COLO829 (cell line): ENCODE data around the gene SMYD3.

Experiments
- DNase-seq: peaks from one replicate; pipeline ENCODE4 v3.0.0; 2012; ENCODE audit warnings: low spot score

The SMYD3 gene

DNA sequence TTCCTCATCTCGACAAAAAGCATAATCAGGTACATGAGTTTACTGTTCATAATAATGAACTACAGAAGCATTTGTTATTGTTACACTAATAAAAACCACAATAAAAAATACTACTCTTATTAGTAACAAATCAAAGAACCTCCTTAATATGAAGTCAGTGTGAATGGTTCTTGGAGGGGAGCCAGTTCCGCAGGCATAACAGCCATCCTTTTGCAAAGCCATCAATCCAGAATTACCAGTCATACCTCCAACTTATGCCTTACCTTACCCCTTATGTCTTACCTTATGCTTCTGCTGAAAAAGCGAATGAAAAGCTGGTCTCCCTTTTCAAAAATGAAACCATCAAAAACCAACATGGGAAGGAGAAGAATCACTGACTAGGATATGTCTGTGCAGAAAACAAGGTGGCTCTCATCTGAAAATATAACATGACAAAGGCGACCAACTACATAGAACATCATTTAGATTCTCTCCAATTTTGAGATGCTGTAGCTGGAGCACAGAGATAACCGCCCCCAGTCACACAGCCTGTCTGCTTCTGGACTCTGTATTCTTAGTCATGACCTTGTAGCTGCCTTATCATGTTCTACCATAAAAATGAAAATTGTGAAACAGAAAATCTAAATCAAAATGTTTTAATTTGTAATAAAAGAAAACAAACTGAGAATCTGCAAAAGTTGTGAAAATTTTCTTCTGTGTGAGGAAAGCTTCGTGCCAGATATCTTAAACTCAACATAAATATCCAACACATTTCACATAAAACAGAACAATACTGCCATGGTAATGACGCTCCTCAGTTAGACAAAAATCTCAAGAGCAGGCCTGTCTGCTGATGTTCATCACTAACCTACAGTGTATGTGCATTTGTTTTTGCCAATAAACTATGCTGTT is 438.2 kb downstream of the SMYD3 start:
- no peak for DNase-seq

DNA sequence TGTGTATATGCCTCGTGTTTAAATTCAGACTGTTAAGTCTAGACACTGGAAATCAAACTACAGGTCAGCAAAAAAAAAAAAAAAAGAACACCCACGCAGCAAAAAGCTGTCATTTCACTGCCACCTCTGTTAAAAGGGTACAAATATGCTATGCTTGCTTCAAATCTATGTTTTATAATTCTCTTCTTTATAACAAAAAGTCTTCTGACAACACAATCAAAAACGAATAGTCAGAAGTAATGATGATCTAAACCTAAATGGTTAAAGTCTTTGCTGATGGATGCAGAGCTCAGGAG is 438.9 kb downstream of the SMYD3 start:
- DNase-seq = no peak

DNA sequence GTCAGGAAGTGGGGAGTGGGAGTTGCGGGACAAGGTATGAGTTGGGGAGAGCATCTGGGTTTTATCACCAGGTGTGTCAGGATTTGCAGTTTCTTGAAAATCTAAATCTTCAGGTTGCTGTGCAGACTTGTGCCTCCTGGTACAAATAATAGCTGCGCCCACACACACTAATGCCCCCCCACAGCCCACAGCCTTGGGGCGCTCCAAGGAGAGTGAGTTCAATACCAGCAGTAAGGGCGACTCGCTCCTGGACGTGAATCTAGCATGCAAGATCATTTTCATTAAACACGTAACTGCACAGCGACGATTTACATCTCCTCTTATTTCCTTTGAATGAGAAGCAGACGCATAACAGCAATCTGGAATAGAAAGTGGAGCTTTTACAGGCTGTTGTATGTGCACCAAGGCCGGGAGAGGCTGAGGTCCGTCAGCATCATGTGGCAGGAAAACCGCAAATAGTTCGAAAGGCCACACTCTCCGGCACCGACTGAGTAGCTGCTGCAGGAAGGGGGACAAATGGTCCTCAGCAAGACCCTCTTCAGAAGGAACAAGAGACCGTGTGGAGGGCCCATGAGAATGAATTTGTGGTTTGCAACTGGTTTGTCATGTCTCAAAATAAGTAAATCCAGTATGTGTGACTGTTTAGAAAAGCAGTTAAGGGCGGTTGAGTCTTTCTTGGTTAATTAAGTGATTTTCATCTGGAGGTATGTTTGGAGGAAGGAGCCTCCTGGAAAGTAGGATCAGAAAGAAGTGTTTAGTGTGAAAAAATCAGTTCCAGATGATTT is 439.5 kb downstream of the SMYD3 start:
- DNase-seq = no peak

DNA sequence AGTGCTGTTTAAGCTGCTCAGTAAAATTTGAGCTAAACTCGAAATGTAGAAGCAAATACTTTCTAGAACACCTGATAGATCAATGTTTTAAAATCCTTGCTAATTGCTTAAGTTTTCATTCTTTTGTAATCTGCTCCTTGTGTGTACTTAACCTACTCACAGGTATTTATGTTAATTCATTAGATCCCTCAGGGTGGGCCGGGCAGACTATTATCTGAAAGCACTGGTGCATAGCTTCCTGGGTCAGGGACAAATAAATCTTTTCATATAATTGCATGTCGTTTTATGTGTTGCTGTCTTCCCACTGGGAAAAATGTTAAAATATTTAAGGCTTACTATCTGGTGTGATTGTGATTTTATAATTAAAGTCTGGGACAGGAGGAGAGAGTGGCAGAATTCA is 440.5 kb downstream of the SMYD3 start:
- DNase-seq = no peak

DNA sequence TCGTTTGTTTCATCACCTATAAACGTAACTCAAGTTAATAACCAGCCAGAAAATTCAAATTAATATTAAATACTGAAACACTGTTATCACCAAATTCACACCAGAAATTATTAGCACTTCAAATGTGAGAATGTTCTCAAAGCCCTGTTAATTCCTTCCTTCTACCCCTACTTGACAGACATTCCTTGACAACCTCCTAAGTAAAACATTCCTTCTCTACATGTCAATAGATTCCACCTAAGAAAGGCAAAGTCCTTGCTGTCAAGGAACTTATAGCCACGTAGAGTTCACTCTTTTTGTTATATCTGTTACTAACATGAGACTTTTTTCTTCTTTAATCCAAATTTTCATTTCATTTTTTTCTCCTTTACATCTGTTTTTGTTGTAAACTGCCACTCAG is 441.5 kb downstream of the SMYD3 start:
- DNase-seq = no peak

DNA sequence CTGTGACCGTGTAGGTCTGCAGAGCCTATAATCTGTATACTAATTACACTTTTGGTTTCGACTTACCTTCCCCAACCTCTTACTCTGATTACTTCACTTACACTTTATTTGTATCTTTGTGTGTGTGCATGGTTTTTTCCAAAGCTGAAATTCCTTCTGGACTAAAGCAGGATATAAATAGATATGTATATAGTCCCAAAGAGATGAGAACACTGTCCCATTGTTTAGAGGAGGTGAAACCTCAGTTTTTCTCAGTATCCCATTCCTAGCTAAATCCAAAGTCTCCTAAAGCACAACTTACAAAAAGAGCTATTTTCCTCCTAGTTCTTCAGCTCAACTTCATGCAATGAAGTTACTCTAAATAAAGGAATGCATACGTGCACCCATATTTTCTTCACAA is 442.2 kb downstream of the SMYD3 start:
- peak; percentile 59 for DNase-seq

DNA sequence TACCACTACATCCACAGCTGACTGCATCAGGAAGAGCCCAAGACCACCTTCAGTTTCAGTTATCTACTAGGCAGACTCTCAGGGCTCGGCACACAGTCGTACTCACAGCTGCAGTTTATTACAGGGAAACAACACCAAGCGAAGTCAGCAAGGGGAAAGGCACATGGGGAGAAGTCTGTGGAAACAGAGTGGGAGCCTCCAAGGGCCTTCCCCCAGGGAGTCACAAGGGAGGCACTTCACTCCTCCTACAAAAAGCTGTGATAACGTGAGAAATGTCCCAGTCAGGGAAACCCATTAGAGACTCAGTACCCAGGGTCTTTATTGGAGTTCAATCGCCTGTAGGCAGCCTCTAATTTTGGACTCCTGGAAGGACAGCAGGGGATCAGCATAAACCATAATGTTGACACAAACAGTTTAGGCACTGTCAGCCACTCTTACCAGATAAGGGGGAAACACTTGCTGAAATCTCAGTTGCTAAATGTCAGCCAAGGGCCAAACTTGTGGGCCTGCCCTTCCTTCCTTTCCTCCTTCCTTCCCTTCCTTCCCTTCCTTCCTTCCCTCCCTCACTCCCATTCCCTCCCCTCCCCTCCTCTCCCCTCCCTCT is 444.0 kb downstream of the SMYD3 start:
- no peak for DNase-seq

DNA sequence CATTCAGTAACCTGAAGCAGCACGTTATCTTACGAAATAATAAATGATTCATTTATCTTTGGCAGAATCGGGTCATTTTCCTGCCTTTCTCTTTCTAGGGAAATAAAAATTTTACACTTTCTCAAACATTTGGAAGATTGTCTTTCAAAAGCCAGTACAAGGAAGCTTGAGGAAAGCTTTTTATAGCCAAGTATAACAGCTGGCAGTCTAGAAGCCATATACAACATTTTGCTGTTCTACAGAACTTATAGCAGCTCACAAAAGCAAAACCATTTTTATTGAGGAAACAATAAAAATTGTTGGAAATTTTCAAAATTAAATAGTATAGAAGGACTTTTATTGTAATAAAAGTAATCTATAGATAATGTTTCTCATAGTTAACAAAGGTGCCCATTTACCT is 448.6 kb downstream of the SMYD3 start:
- DNase-seq = no peak

DNA sequence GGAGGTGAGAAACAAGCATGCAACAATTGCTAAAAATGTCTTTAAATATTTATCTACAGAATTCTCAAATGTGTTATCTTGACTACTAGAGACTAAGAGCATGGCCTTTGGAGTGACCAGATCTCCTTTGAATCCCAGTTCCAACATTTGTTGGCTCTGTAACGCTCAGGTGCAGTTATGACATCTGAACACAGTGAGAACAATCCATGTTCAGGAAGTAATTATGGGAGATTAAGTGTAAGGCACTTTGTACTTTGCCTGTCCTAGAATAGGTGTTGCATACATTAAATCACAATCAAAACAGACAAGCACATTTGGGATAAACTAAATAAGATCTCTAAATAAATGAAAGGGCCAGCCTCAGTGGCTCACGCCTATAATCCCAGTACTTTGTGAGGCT is 454.5 kb downstream of the SMYD3 start:
- no peak for DNase-seq

DNA sequence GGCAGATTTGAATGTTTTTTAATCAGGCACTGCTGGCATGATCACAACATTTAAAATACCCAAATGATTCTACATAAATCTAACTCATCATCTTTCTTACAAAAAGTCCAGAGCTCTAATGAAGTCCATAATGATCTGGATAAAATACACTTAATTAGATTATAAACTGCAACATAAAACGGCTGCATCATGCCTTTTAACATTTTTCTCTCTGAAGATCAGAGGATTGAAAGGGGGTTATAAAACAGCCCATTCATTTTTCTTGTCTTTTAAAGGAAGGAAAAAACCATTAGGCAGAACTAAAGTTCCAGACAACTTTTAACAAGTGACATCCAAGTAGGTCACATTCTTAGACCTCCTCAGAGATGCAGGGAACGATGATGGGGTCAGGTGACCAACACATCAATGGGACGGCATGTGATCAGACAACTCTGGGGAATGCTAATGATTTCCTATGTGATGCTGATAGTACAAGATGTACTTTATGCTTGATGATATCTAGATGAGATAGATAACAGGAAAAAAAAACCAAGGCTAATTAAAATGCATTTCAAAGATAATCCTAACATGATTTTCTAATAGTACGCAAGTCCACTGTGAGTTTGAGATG is 455.1 kb downstream of the SMYD3 start:
- DNase-seq = peak; percentile 60

DNA sequence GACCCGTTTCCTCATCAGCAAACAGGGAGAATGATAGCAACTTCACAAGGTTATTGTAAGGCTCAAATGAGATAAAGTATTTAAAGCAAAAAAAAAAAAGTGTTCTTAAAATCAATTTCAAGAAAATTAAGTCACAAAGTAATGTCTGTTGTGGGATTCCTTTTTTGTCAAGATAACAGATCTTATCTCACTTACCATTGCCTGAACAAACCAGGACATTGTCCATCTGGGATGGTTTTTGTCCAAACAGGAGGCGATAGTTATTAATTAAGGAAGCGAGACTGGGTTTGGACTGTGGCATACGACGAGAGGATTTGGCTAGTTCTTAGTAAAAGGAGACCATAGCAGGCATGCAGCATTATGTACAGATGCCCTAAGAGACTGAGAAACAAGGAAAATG is 458.4 kb downstream of the SMYD3 start:
- DNase-seq = no peak

DNA sequence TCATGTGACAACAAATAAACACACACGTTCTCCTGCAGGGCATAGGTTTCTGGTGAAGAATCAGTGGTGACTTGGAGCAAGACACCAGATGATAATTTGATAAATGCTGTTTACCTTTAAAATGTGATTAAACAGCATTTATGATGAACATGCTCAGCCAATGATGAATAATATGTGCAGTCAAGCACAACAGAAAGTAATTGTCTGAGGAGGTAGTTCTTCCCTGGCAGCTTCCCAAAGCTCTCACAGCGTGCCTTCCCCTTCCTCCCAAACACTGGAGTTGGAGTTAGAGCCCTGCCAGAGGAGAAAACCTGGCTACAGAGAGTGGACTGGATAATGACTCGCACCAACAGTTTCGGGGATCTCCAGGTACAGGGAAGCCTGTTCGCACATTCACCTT is 463.5 kb downstream of the SMYD3 start:
- DNase-seq = no peak

DNA sequence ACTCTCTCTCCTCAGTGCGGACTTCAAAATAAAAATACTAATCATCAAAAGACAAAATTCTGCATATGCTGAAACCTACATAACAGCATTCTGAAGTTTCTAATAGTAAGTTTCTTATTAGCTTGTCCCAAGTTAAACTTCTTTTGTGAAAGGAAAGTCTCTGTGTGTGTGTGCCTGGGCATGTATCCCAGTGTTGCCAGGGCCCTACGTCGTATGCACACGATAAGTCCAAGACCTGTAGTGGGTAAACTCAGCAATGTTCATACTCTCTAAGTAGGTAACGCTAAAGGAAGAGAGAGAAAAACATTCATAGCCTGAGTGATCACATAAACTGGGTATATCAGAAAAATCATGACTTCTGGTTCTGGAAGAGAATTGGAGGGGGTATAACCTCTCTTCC is 465.7 kb downstream of the SMYD3 start:
- no peak for DNase-seq

DNA sequence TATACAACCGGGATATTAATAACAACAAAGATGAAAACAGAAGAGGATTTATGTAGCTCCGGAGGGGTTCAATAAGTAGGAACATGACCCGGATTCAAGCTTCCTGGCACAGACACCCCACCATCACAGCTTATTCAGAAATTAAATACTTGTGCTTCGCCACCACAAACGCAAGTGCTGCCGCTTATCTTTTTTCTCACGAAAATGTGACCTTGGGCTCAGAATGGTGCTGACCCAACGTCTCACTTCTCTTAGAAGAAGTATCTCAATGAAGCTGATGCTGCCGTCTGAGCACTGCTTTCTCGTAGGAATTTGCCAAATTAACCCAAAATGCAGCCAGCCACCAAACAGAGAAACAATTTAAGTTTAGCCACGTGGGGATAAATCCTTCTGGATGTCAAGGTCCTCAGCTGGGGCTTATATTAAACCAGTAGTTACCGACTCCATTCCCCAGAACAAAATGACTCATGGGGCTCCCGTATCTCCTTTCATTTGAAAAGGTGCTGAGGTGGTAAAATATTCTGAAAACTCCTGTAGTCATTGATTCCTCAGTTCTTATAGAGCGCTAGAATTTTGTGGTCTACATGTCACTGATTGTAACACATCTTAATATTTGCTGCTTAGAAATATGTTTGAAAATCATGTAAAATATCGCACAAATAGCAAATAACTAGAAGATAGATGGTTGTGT is 466.7 kb downstream of the SMYD3 start:
- no peak for DNase-seq

DNA sequence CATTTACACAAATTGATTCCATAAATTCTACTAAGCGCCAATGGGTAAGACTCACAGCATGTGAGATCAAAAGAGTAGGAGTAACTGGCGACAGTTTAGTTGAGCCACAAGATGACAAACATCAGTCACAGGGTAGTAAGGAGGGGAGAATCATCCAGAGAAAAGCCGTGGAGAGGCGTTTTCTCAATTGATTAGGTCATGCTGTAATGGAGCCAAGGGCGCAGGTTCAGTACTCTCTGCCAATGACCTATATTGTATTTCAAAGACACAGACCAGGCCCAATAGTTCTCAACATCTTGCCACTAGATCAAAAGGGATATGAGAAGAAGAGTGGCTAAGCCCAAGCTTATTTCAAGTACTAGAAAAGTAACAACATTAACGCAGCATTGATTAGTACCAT is 467.5 kb downstream of the SMYD3 start:
- no peak for DNase-seq

DNA sequence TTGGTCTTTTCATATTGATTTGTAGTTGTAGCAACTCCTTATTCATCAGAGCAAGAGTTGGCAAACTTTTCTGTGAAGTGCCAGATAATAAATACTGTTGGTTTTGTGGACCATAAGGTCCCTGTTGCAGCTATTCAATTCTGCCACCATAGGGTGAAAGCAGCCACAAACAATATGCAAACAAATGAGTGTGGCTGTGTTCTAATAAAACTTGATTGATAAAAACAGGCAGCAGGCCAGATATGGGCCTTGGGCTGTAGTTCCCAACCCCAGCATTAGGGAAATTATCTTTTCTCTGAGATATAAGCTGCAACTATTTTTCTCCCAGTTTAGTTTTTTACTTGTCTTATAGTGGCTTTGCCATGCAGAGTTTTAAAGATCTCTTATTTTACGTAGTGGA is 469.2 kb downstream of the SMYD3 start:
- DNase-seq = no peak

DNA sequence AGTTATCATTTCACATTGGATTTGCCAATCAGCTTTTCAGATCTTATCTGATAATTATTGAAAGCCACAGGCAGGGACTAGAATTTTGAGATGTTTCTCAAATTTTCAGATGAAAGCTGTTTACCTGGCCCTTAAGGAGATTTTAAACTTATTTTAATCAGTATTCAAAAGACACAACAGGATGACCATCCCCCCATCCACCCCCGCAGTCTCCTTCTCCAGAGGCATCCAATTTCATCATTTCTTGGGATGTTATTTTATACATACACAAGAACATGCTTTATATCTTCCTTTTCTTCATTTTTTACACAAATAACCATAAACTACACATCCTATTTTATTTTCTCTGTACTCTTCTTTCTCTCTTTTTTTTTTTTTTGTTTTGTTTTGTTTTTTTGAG is 470.9 kb downstream of the SMYD3 start:
- DNase-seq = no peak

DNA sequence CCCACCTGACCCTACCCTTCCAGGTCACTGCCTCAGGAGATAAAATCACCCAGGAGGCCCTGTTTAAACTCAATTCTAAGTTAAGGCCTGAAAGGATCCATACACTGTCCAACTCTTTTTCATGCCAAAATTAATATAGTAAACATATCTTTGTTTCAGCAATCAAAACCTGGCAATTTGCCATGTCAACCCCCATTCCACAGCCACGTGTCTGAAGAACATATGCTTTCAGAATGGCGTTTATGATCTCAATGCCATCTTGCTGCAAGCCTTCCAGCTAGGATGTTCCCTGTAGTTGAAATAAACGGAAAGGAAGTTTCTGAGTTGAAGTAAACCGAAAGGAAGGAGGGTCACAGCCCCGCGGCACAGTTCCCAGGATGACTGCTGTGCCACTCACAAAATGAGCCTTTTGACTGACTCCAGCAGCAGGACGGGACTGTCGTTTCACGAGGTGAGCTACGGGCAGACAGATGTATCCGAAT is 472.0 kb downstream of the SMYD3 start:
- DNase-seq = no peak

DNA sequence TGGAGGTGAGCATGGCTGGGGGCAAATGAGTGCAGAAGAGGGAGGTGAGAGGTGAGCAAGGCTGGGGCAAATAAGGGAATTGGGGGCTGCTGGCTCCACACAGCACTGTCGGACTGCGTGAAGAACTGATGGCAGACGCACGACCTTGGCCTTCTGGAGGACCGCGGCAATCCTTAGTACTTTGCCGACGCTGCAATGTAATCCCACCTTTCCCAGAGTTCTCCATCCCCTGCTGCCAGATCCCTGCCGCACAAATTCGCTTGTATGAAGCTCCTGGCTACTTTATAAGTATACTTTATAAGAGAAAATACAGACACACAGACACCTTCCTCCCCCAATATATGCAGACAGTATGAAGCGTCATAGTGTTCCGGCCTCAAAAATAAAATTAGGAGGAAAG is 472.4 kb downstream of the SMYD3 start:
- DNase-seq = no peak

DNA sequence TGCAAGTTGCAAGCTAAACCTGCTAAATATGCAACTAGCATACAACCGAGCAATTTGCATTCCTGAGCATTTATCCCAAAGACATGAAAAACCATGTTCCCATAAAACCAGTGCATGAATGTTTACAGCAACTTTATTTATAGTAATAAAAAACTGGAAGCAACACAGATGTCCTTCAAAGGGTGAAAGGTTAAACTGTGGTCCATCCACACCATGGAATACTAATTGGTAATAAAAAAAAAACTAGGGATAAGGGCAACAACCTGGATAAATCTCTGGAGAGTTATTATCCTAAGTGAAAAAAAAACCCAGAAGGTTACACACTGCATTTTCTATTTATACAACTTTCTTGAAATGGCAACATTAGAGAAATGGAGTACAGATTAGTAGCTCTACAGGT is 474.1 kb downstream of the SMYD3 start:
- DNase-seq = no peak

DNA sequence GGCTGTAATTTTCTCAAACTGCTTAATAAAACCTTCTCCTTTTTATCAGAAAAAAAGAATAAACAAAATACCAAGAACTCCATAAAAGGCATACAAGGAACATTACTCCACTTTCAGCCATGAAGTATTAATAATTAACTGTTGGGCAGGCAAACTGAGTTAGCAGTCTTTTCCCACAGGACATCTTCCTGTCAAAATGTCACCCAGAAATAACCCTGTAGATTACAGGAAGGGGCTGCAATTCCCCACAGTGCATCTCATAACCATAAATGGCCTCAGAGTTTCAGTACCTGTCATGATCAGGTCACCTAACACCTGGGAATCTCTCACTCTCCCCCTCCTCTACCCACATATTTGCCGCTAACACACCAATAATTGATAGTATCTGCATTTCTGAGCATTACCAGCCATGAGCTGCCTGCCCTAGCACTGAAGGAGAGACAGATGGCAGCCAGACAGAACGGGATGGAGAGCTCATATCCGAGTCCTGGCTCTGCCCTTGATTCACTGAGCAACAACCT is 475.0 kb downstream of the SMYD3 start:
- no peak for DNase-seq

DNA sequence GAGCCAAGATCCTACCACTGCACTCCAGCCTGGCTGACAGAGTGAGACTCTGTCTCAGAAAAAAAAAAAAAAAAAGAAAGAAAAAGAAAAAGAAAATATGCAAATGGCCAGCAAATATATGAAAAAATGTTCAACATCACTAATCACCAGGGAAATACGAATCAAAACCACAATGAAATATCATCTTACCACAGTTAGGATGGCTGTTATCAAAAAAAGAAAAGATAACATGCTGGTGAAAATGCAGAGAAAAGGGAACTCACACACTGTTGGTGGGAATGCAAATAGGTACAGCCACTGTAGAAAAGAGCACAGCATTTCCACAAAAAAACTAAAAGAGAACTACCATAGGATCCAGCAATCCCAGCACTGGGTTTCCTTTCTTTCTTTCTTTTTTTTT is 477.5 kb downstream of the SMYD3 start:
- no peak for DNase-seq
